ENCODE measurements around the gene QPRT.
"Not testable (repeated sequence)": the region's sequence is repeated elsewhere in the genome, so short reads cannot be mapped to it uniquely, and the experiment has no call there.

QPRT gene

DNA sequence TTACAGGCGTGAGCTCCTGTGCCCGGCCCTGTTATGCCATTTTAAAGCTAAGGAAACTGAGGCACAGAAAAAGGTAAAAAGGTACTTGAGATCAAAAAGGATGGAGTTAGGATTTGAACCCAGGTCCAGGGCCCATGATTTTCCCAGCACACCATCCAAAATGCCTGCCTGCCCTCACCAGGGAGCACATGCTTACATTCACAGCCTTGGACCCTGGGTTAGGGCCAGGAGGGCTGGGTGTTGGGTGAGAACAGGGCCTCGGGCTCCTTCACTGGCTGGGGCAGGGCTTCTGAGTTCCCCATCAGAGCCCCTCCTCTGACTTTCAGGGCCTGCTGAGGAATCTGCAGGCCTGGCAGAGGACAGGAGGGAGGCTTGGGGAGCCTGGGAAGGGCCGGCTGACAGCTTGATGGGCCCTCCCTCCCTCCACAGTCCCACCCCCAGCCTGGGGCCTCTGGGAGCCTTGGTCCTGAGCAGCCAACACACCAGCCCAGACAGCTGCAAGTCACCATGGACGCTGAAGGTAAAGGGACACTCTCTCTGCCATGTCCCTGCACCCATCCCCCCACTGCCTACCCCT is at the start of gene QPRT:
TSS of gene QPRT (plus strand) at position 490 of the 577 bp plus-strand sequence. CDS start at position 508, 18 bp downstream.
- Histone ChIP-seq H3K27ac (ENCODE audit: low read length) (no peak within 1 kb of the TSS), H3K4me3 (ENCODE audit: low read length) (no peak within 1 kb of the TSS), H4K20me1 (ENCODE audit: insufficient read depth, low read length) (no peaks in the 10 kb centered on the region), H3K4me1 (ENCODE audit: low read length) (no peaks in the 10 kb centered on the region), H3K9ac (ENCODE audit: low read length) (no peak within 1 kb of the TSS), H3K27me3 (replicated peaks; ENCODE audit: insufficient read depth, low read length) (no peaks in the 10 kb centered on the region), H3K4me2 (ENCODE audit: low read depth, low read length) (no peak within 1 kb of the TSS), H3K9me3 (replicated peaks; ENCODE audit: insufficient read depth, low read length) (no peaks in the 10 kb centered on the region), H3K36me3 (replicated peaks; ENCODE audit: insufficient read depth, low read length) (no peaks in the 10 kb centered on the region), H3K9me2 (replicated peaks; ENCODE audit: insufficient read depth, low read length) (no peaks in the 10 kb centered on the region), H2AFZ (ENCODE audit: low read length) (no peak within 1 kb of the TSS), H3K79me2 (ENCODE audit: low read length) (no peaks in the 10 kb centered on the region), H3F3A (ENCODE audit: insufficient read depth, low read length) (no peaks in the 10 kb centered on the region)
- no peak for DNase-seq
- TF ChIP-seq EZH2phosphoT487 (IDR thresholded peaks at IDR 0.05; ENCODE audit: low read length): no peak
- TF ChIP-seq, protein P1, sequence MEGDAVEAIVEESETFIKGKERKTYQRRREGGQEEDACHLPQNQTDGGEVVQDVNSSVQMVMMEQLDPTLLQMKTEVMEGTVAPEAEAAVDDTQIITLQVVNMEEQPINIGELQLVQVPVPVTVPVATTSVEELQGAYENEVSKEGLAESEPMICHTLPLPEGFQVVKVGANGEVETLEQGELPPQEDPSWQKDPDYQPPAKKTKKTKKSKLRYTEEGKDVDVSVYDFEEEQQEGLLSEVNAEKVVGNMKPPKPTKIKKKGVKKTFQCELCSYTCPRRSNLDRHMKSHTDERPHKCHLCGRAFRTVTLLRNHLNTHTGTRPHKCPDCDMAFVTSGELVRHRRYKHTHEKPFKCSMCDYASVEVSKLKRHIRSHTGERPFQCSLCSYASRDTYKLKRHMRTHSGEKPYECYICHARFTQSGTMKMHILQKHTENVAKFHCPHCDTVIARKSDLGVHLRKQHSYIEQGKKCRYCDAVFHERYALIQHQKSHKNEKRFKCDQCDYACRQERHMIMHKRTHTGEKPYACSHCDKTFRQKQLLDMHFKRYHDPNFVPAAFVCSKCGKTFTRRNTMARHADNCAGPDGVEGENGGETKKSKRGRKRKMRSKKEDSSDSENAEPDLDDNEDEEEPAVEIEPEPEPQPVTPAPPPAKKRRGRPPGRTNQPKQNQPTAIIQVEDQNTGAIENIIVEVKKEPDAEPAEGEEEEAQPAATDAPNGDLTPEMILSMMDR (IDR thresholded peaks at IDR 0.05; ENCODE audit: low read length): no peak
- no peak for TF ChIP-seq EZH2 (optimal IDR thresholded peaks at IDR 0.05; ENCODE audit: low read depth, low read length)

DNA sequence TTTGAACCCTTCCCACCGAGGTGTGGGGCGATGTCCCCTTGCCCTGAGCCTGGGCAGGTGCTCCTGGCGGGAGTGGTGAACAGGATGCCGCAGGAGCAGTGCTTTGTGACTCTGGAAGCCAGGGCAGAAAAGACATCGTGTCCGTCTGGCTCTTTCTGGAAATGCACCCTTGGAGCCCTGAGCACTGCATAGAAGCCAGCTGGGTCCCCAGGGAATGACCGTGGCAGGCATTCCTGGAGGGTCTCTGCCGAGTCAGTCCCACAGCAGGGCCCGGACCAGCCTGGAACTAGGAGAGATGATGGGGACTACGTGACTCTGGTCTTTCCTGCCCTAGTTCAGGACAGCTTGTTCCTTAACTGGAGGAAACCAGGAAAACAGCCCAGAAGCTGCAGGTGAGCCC is 49.7 kb upstream of the QPRT start:
- H3K9me3 ChIP-seq (replicated peaks; ENCODE audit: insufficient read depth, low read length); H3K9ac ChIP-seq (ENCODE audit: low read length); H3K9me2 ChIP-seq (replicated peaks; ENCODE audit: insufficient read depth, low read length); DNase-seq; H3K4me1 ChIP-seq (ENCODE audit: low read length); H3K27me3 ChIP-seq (replicated peaks; ENCODE audit: insufficient read depth, low read length); H3K4me3 ChIP-seq (ENCODE audit: low read length); H3F3A ChIP-seq (ENCODE audit: insufficient read depth, low read length); H2AFZ ChIP-seq (ENCODE audit: low read length); H4K20me1 ChIP-seq (ENCODE audit: insufficient read depth, low read length); H3K79me2 ChIP-seq (ENCODE audit: low read length); H3K4me2 ChIP-seq (ENCODE audit: low read depth, low read length); H3K27ac ChIP-seq (ENCODE audit: low read length); H3K36me3 ChIP-seq (replicated peaks; ENCODE audit: insufficient read depth, low read length): not testable (repeated sequence)

DNA sequence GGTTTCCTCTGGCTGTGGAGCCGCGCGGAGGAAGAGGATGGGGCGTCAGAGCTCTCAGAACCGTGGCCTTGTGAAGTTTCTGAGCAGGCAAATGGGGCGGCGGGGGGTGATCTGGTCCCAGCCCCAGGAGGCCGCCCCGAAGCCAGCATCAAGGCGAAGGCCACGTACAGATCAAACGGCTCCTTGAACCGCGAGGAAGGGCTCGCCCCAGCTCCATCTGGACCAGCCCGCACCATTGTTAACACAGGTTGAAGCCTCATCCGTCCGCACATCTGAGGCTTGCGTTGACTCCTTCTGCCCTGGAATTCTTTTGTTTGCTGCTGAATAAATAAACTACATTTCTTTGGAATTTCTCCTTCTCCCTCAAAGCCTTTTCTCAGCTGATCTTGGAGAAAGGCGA is 47.3 kb upstream of the QPRT start:
- H3K9me2 ChIP-seq (replicated peaks; ENCODE audit: insufficient read depth, low read length); H3K79me2 ChIP-seq (ENCODE audit: low read length); H3K36me3 ChIP-seq (replicated peaks; ENCODE audit: insufficient read depth, low read length); H4K20me1 ChIP-seq (ENCODE audit: insufficient read depth, low read length); H2AFZ ChIP-seq (ENCODE audit: low read length); DNase-seq; H3K27ac ChIP-seq (ENCODE audit: low read length); H3K27me3 ChIP-seq (replicated peaks; ENCODE audit: insufficient read depth, low read length); H3F3A ChIP-seq (ENCODE audit: insufficient read depth, low read length); H3K9me3 ChIP-seq (replicated peaks; ENCODE audit: insufficient read depth, low read length); H3K4me3 ChIP-seq (ENCODE audit: low read length); H3K4me2 ChIP-seq (ENCODE audit: low read depth, low read length); H3K4me1 ChIP-seq (ENCODE audit: low read length); H3K9ac ChIP-seq (ENCODE audit: low read length): not testable (repeated sequence)

DNA sequence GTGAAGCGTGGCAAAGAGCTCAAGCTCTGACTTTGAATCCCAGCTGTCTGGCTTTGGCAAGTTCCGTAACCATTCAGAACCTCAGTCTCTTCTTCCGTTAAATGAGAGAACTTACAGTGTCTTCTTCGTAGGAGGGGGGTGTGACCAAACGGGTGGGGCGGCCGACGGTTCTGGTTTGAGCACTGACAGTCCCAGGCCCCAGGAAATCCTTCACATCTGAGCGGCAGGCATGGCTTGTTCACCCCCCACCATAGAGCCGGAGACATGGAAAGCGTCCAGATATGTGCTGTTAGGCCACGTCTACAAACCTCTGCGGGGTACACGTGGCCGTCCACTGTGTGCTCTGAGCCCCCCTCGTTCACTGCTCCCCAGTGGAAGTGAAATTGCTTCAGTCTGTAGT is 43.1 kb upstream of the QPRT start:
- not testable (repeated sequence) for H3K9me3 ChIP-seq (replicated peaks; ENCODE audit: insufficient read depth, low read length); H3K27me3 ChIP-seq (replicated peaks; ENCODE audit: insufficient read depth, low read length); H3K9ac ChIP-seq (ENCODE audit: low read length); H3K27ac ChIP-seq (ENCODE audit: low read length); H4K20me1 ChIP-seq (ENCODE audit: insufficient read depth, low read length); H3F3A ChIP-seq (ENCODE audit: insufficient read depth, low read length); H3K4me3 ChIP-seq (ENCODE audit: low read length); H3K36me3 ChIP-seq (replicated peaks; ENCODE audit: insufficient read depth, low read length); H3K4me1 ChIP-seq (ENCODE audit: low read length); H3K79me2 ChIP-seq (ENCODE audit: low read length); H3K9me2 ChIP-seq (replicated peaks; ENCODE audit: insufficient read depth, low read length); DNase-seq; H2AFZ ChIP-seq (ENCODE audit: low read length); H3K4me2 ChIP-seq (ENCODE audit: low read depth, low read length)

DNA sequence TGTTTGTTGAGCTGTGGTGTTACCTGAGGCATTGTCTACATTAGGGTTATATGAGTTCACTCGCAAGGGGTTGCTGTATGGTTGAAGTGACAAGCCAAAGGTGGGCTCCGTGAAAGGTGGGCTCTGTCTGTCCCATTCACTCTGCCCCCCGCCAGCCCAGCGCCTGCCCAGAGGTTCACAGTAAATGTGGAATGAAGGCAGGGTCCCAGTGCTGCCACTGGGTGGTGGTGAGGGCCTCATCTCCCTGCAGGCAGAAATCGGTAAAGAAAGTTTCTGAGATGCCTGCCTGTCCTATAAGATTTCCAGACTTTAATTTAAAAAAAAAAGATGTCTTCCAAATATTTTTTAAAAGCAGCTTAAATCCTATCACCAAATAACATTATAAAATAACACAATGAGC is 42.6 kb upstream of the QPRT start:
- H3F3A ChIP-seq (ENCODE audit: insufficient read depth, low read length); H3K4me3 ChIP-seq (ENCODE audit: low read length); H3K4me2 ChIP-seq (ENCODE audit: low read depth, low read length); H3K4me1 ChIP-seq (ENCODE audit: low read length); H3K9ac ChIP-seq (ENCODE audit: low read length); H3K9me2 ChIP-seq (replicated peaks; ENCODE audit: insufficient read depth, low read length); H3K79me2 ChIP-seq (ENCODE audit: low read length); H3K27me3 ChIP-seq (replicated peaks; ENCODE audit: insufficient read depth, low read length); H4K20me1 ChIP-seq (ENCODE audit: insufficient read depth, low read length); DNase-seq; H3K27ac ChIP-seq (ENCODE audit: low read length); H3K9me3 ChIP-seq (replicated peaks; ENCODE audit: insufficient read depth, low read length); H3K36me3 ChIP-seq (replicated peaks; ENCODE audit: insufficient read depth, low read length); H2AFZ ChIP-seq (ENCODE audit: low read length): not testable (repeated sequence)

DNA sequence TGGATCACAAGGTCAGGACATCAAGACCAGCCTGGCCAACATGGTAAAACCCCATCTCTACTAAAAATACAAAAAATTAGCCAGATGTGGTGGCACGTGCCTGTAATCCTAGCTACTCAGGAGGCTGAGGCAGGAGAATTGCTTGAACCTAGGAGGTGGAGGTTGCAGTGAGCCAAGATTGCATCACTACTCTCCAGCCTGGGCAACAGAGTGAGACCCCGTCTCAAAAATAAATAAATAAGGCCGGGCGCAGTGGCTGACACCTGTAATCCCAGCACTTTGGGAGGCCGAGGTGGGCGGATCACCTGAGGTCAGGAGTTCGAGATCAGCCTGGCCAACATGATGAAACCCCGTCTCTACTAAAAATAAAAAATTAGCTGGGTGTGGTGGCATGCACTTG is 40.2 kb upstream of the QPRT start:
- not testable (repeated sequence) for H3K27ac ChIP-seq (ENCODE audit: low read length); H3K27me3 ChIP-seq (replicated peaks; ENCODE audit: insufficient read depth, low read length); H3K9ac ChIP-seq (ENCODE audit: low read length); H3K36me3 ChIP-seq (replicated peaks; ENCODE audit: insufficient read depth, low read length); H3K9me3 ChIP-seq (replicated peaks; ENCODE audit: insufficient read depth, low read length); H3K79me2 ChIP-seq (ENCODE audit: low read length); H2AFZ ChIP-seq (ENCODE audit: low read length); H3K4me1 ChIP-seq (ENCODE audit: low read length); H3F3A ChIP-seq (ENCODE audit: insufficient read depth, low read length); H4K20me1 ChIP-seq (ENCODE audit: insufficient read depth, low read length); DNase-seq; H3K4me3 ChIP-seq (ENCODE audit: low read length); H3K9me2 ChIP-seq (replicated peaks; ENCODE audit: insufficient read depth, low read length); H3K4me2 ChIP-seq (ENCODE audit: low read depth, low read length)
